AG04450 (cell line): ENCODE measurements around the gene NDUFAB1. TPM values are rescaled to one million over a fixed set of nuclear protein-coding genes. Genes with fewer than 3 reads are reported as not detected.

Source experiments
- CTCF ChIA-PET: fragments of 300-600, 350-600 bp; formaldehyde crosslinking; extraction: SDS; loops from one replicate; lab custom pipeline; 2022; ENCODE audit warnings: antibody characterized with exemption, inconsistent platforms; lab: Charles Lee
- POLR2A ChIA-PET: fragments of 350-600 bp; formaldehyde crosslinking; extraction: SDS; loops from one replicate; lab custom pipeline; 2021; ENCODE audit warnings: antibody characterized with exemption, inconsistent platforms; lab: Yijun Ruan, JAX
- DNase-seq: peaks from one replicate; pipeline ENCODE4 v3.0.0-alpha.2; 2011; ENCODE audit warnings: low read depth, low spot score
- H3K27ac ChIP-seq: one replicate; pipeline ENCODE4 v1.5.1; 2012; ENCODE audit warnings: low read depth, low read length, control low read depth
- H3K27me3 ChIP-seq: one replicate; pipeline ENCODE4 v1.6.0; 2012; ENCODE audit warnings: low read length; ENCODE audit not compliant: control insufficient read depth, insufficient read depth
- H3K4me3 ChIP-seq: 2 replicates; pipeline ENCODE4 v1.5.1; 2011; ENCODE audit warnings: mild to moderate bottlenecking, low read depth, low read length, control low read depth
- H3K9me3 ChIP-seq: 2 replicates; pipeline ENCODE4 v1.5.1; 2012; ENCODE audit warnings: low read length; ENCODE audit not compliant: control insufficient read depth, insufficient read depth
- CTCF ChIP-seq: IDR thresholded peaks from 2 replicates; pipeline ENCODE4 v1.5.1; 2011; ENCODE audit warnings: low read depth, low read length, control low read depth, inconsistent platforms
- polyA plus RNA-seq: library from polyadenylated mRNA; depleted of rRNA; stranded (reverse); fragments of >200 nt; gene quantifications from 2 replicates; pipeline ENCODE4 v1.2.3, GENCODE V29; 2011

Gene NDUFAB1
- polyA plus RNA-seq, 1 experiment, result 130 TPM

DNA sequence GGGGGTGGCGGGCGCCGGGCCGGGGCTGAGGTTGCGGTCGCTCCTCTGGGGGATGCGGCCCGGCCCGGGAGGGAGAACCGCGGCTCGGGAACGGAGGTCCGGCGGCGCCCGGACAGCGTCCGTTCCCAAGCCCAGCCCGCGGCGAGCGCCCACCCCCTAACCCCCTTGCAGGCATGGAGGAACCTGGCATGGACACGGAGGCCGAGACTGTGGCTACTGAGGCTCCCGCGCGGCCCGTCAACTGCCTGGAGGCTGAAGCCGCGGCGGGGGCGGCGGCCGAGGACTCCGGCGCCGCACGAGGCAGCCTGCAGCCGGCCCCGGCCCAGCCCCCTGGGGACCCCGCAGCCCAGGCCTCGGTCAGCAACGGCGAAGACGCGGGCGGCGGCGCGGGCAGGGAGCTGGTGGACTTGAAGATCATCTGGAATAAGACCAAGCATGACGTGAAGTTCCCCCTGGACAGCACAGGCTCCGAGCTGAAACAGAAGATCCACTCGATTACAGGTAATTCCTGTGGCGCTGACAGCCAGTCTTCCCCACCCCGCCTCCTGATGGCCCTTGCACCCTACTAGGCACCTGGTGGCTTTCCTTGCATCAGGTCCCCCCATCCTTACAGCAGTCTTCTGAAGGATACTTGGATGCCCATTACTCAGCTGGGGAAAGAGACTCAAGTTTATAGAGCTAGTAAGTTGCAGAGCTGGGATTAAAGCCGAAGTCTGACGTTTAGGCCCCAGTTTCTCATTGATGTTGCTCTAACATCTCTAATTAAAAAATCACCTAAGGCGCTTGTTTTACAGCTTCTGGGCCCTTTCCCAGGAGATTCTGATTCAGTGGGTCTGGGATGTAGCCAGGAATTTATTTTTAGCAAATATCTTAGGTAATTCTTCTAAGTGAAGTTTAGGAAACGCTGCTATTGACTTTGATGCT, 38.1 kb downstream of the NDUFAB1 start:
- Histone ChIP-seq H3K4me3 (peak overlapping the region; percentile 92), H3K27me3 (no peaks in the 10 kb centered on the region), H3K9me3 (peaks cover 3% of the 10 kb centered on the region; the same call in 1 of the 2 replicates), H3K27ac (peak overlapping the region; percentile 94)
- DNase-seq, result no peak
- CTCF ChIA-PET, result interaction anchor here (0.5 to 2.8 kb wide), 16 partner anchors 9 to 482 kb away, joined by 3 to 21 read pairs (median 3); partner anchors contain the start of gene NDUFAB1
- POLR2A ChIA-PET, result interaction anchor here (0.8 to 1.6 kb wide), 10 partner anchors 9 to 106 kb away, joined by 3 to 10 read pairs (median 4); partner anchors contain the start of genes DCTN5 and PALB2
- TF ChIP-seq CTCF, result no peak

DNA sequence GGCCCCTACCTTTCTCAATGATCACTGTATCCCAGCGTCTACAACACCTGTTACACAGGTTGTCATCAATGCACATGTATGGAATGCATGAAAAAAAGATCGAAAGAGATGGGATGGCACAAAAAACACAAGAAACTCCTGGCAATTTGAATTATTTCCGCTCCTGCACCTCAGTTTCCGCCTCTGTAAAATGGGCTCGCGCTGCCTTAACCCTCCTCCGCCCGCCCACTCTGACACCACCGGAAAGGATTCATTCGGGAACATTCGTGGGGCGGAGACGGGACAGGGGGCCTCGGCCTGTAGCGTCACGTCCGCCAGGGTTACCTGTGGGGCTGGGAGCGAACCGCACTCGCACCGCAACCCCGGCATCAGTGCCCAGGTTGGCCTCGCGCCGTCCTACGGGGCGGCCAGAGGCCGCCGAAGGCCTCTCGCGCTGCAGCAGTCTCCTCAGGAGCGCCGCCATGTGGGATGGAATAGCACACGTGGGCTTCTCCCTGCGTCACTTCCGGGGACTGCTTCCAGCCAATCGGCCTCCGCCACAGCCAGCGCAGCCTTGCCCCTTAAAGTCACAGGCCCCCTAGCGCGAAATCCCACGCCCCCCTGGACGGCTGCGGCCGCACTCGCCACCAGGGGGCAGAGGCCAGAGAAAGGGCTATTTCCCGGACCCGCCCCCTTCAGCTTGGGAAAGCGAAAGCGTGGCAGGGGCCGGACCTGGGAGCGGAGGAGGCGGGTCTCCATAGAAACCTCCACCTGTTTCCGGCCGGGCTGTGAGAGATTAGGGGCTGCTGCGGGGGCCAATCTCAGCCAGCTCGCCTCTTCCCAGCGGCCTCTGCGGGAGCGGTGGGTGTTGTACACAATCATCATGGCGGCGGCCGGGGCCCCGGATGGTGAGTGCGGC, 39.0 kb downstream of the NDUFAB1 start, which contains the start of the genes EARS2 and UBFD1:
TSS of gene EARS2 (minus strand) at position 470 of the 898 bp plus-strand sequence. CDS start at position 463, 7 bp downstream.
TSS of gene UBFD1 (plus strand) at position 847 of the 898 bp plus-strand sequence. CDS start at position 863, 16 bp downstream.
- TF ChIP-seq CTCF, result peak; percentile 87
- peak; percentile 97 for DNase-seq
- ChIA-PET CTCF (interaction anchor here (0.5 to 2.8 kb wide), 14 partner anchors 10 to 465 kb away, joined by 3 to 21 read pairs (median 4); partner anchors contain the start of gene NDUFAB1), POLR2A (interaction anchor here (0.6 to 1.6 kb wide), 11 partner anchors 10 to 105 kb away, joined by 3 to 10 read pairs (median 4); partner anchors contain the start of genes DCTN5 and PALB2)
- no peaks in the 10 kb centered on the region for H3K27me3 ChIP-seq
- peaks cover 3% of the 10 kb centered on the region; the same call in 1 of the 2 replicates for H3K9me3 ChIP-seq
- H3K27ac ChIP-seq, result peak within 1 kb of the TSS; percentile 94
- peak within 1 kb of the TSS; percentile 92 for H3K4me3 ChIP-seq

DNA sequence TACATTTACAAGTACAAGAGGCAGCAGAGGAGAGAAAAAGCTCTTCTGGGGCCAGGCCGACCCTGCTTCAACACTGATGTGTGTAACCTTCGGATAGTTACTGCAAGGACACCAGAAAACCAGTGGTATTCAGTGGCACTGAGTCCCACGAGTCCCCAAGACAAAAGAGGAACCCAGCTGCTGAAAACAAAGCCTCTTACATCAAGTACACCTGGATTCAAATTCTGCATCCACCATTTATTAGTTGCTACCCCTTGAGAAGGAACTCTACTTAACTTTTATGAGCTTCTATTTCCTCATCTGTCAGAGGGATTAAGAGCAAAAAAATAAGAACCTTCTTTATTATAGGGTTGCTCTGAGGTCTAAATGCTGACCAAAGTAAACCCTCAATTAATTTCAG, 41.6 kb downstream of the NDUFAB1 start:
- H3K4me3 ChIP-seq, result no peak overlapping the region
- H3K9me3 ChIP-seq, result peaks cover 3% of the 10 kb centered on the region; the same call in 1 of the 2 replicates
- no peak for TF ChIP-seq CTCF
- no peaks in the 10 kb centered on the region for H3K27me3 ChIP-seq
- ChIA-PET CTCF (interaction anchor here (1.1 kb wide), 1 partner anchor 42 kb away, joined by 4 read pairs; the partner anchor contains the start of gene NDUFAB1), POLR2A (interaction anchor here (0.5 kb wide), 1 partner anchor 95 kb away, joined by 3 read pairs; no protein-coding TSS in a partner anchor)
- H3K27ac ChIP-seq, result no peak overlapping the region
- no peak for DNase-seq

GRCh38 chr16:23552161-23552560, 44.0 kb downstream of the NDUFAB1 start:
- no peaks in the 10 kb centered on the region for H3K27me3 ChIP-seq
- H3K9me3 ChIP-seq, result peaks cover 3% of the 10 kb centered on the region; the same call in 1 of the 2 replicates
- CTCF ChIA-PET, result interaction anchor here (0.6 kb wide), 1 partner anchor 25 kb away, joined by 5 read pairs; no protein-coding TSS in a partner anchor
- no peak overlapping the region for H3K4me3 ChIP-seq
- no peak overlapping the region for H3K27ac ChIP-seq
- no peak for DNase-seq
- no peak for TF ChIP-seq CTCF
- POLR2A ChIA-PET, result no interaction called here
